Body of pancreas (tissue), 4 donors: Measurements from ENCODE around the gene MOGAT3.

Experiments used
- CTCF ChIP-seq, 7 experiments: fragments of 450-650 bp in 4 of 7; fragments of 200-600 bp in 3 of 7; sonication (generic) in 3 of 7; IDR thresholded peaks; one replicate each; pipeline ENCODE4 v1.5.1; 2016 to 2019; ENCODE audit warnings: antibody characterized with exemption in 7 of 7
- POLR2A ChIP-seq, 3 donors: fragments of 450-650 bp; IDR thresholded peaks; one replicate each; pipeline ENCODE4 v1.6.1; 2016; ENCODE audit warnings: antibody characterized with exemption in 3 of 3, mild to moderate bottlenecking in 2 of 3

GRCh38 chr7:101216001-101216859, 15.4 kb upstream of the MOGAT3 start:
- TF ChIP-seq POLR2A (IDR thresholded peaks at IDR 0.05) (no peak), CTCF (IDR thresholded peaks at IDR 0.05) (no peak)
